MM.1S (cell line): ENCODE measurements around the gene UNC5C.

Experiments
- EZH2 ChIP-seq: fragments of 300-600 bp; sonication (generic); optimal IDR thresholded peaks from 2 replicates; pipeline ENCODE3; 2017; ENCODE audit warnings: low read depth, mild to moderate bottlenecking, antibody characterized with exemption, low read length, mixed read lengths
- EZH2phosphoT487 ChIP-seq: fragments of 300-600 bp; sonication (generic); IDR thresholded peaks from 2 replicates; pipeline ENCODE4 v1.6.1; 2018; ENCODE audit warnings: antibody characterized with exemption, low read length
- TF ChIP-seq, protein P1 (sequence below): fragments of 300-600 bp; sonication (generic); IDR thresholded peaks from 2 replicates; pipeline ENCODE4 v1.5.1; 2016; ENCODE audit warnings: antibody characterized with exemption, low read length, mixed read lengths

- TF ChIP-seq EZH2phosphoT487 (no peak), EZH2 (no peak)
- TF ChIP-seq, protein P1, sequence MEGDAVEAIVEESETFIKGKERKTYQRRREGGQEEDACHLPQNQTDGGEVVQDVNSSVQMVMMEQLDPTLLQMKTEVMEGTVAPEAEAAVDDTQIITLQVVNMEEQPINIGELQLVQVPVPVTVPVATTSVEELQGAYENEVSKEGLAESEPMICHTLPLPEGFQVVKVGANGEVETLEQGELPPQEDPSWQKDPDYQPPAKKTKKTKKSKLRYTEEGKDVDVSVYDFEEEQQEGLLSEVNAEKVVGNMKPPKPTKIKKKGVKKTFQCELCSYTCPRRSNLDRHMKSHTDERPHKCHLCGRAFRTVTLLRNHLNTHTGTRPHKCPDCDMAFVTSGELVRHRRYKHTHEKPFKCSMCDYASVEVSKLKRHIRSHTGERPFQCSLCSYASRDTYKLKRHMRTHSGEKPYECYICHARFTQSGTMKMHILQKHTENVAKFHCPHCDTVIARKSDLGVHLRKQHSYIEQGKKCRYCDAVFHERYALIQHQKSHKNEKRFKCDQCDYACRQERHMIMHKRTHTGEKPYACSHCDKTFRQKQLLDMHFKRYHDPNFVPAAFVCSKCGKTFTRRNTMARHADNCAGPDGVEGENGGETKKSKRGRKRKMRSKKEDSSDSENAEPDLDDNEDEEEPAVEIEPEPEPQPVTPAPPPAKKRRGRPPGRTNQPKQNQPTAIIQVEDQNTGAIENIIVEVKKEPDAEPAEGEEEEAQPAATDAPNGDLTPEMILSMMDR: no peak
Measured at GRCh38 chr4:95415346-95415771, 133.4 kb downstream of the UNC5C start.
